PC-3 (cell line): ENCODE results near the gene PPP1R2C. TPM values are rescaled to one million over a fixed set of nuclear protein-coding genes. Genes with fewer than 3 reads are reported as not detected.

ENCODE experiments used
- ATAC-seq: fragments of 200-7000 bp; cut with Tn5 transposase; 2 replicates; pipeline ENCODE4 v1.9.1; 2020; ENCODE audit warnings: mild to moderate bottlenecking, moderate library complexity
- Bru-seq: library from RNA; stranded (reverse); fragments of 400-500 nt; gene quantifications from one replicate; lab custom pipeline; 2021; lab: Mats Ljungman, UMichigan
- BruChase-seq, 2 experiments: library from RNA; stranded (reverse); fragments of 400-500 nt; gene quantifications; one replicate each; lab custom pipeline; 2021; lab: Mats Ljungman, UMichigan
- BruUV-seq: library from RNA; stranded (reverse); fragments of 400-500 nt; replicated peaks from 2 replicates; lab custom pipeline; 2021; lab: Mats Ljungman, UMichigan
- CTCF ChIA-PET: fragments of 300-600 bp; sonication (Branson Sonifier 250); formaldehyde crosslinking; loops from one replicate; lab custom pipeline; 2022; ENCODE audit warnings: antibody characterized with exemption; lab: Charles Lee
- POLR2A ChIA-PET: fragments of 300-600 bp; sonication (Branson Sonifier 250); formaldehyde crosslinking; loops from one replicate; lab custom pipeline; 2022; ENCODE audit warnings: antibody characterized with exemption; ENCODE audit not compliant: unreplicated experiment; lab: Charles Lee
- DNase-seq: peaks from one replicate; pipeline ENCODE4 v3.0.0-alpha.2; 2015
- H2AFZ ChIP-seq: fragments of 300-600 bp; sonication (generic); 2 replicates; pipeline ENCODE4 v1.6.0; 2016; ENCODE audit warnings: antibody characterized with exemption, low read length
- H3F3A ChIP-seq: fragments of 300-600 bp; sonication (generic); one replicate; pipeline ENCODE4 v1.6.0; 2017; ENCODE audit warnings: antibody characterized with exemption, low read length, control low read depth, mild to moderate bottlenecking; ENCODE audit not compliant: unreplicated experiment
- H3K27ac ChIP-seq: fragments of 300-600 bp; sonication (generic); 2 replicates; pipeline ENCODE4 v1.5.1; 2016; ENCODE audit warnings: mild to moderate bottlenecking, low read length
- H3K27me3 ChIP-seq: fragments of 300-600 bp; sonication (generic); 2 replicates; pipeline ENCODE4 v1.6.1; 2016; ENCODE audit warnings: low read length, mixed read lengths
- H3K36me3 ChIP-seq: fragments of 300-600 bp; sonication (generic); 2 replicates; pipeline ENCODE4 v1.6.1; 2016; ENCODE audit warnings: low read depth, mixed run types, low read length, mixed read lengths
- H3K4me1 ChIP-seq: fragments of 300-600 bp; sonication (generic); 2 replicates; pipeline ENCODE4 v1.5.1; 2016; ENCODE audit warnings: low read length; ENCODE audit not compliant: insufficient read depth
- H3K4me2 ChIP-seq: fragments of 300-600 bp; sonication (generic); 2 replicates; pipeline ENCODE4 v1.6.0; 2016; ENCODE audit warnings: low read length
- H3K4me3 ChIP-seq: fragments of 300-600 bp; sonication (generic); 2 replicates; pipeline ENCODE4 v1.5.1; 2016; ENCODE audit warnings: mild to moderate bottlenecking, low read length, mixed read lengths
- H3K79me2 ChIP-seq: fragments of 300-600 bp; sonication (generic); 2 replicates; pipeline ENCODE4 v1.6.1; 2017; ENCODE audit warnings: low read length, mixed read lengths
- H3K9ac ChIP-seq: fragments of 300-600 bp; sonication (generic); 2 replicates; pipeline ENCODE4 v1.6.0; 2016; ENCODE audit warnings: mild to moderate bottlenecking, low read length
- H3K9me2 ChIP-seq: fragments of 300-600 bp; sonication (generic); replicated peaks from 2 replicates; pipeline ENCODE4 v1.6.1; 2016; ENCODE audit warnings: mixed run types, low read length, mixed read lengths
- H3K9me3 ChIP-seq: fragments of 300-600 bp; sonication (generic); 2 replicates; pipeline ENCODE4 v1.6.1; 2016; ENCODE audit warnings: low read length, mixed read lengths
- H4K20me1 ChIP-seq: fragments of 300-600 bp; sonication (generic); 2 replicates; pipeline ENCODE4 v1.6.1; 2016; ENCODE audit warnings: low read length, mixed read lengths
- EZH2 ChIP-seq: fragments of 300-600 bp; sonication (generic); IDR thresholded peaks from one replicate; pipeline ENCODE4 v1.6.1; 2017; ENCODE audit warnings: antibody characterized with exemption, mild to moderate bottlenecking, low read length; ENCODE audit not compliant: unreplicated experiment
- EZH2phosphoT487 ChIP-seq: fragments of 300-600 bp; sonication (generic); IDR thresholded peaks from 2 replicates; pipeline ENCODE4 v1.6.1; 2018; ENCODE audit warnings: mild to moderate bottlenecking, antibody characterized with exemption, low read length, borderline replicate concordance
- intact Hi-C: fragments of 100-400 bp; cut with micrococcal nuclease; formaldehyde crosslinking; loops from 2 replicates; pipeline ENCODE4 v1.9.0; 2023
- long read RNA-seq: library from polyadenylated mRNA; unstranded; transcript quantifications from one replicate; pipeline ENCODE4 v2.0.0, GENCODE V29; 2021; ENCODE audit not compliant: unreplicated experiment
- total RNA-seq: library from RNA; depleted of rRNA; stranded (reverse); fragments of >200 nt; gene quantifications from 2 replicates; pipeline ENCODE4 v1.2.3, GENCODE V29; 2014; rRNA removed
- TF ChIP-seq, protein P1 (sequence below): fragments of 300-600 bp; sonication (generic); conservative IDR thresholded peaks from 2 replicates; pipeline ENCODE4 v1.5.1; 2017; ENCODE audit warnings: antibody characterized with exemption, low read depth, mild to moderate bottlenecking, low read length

Gene PPP1R2C
- total RNA-seq (not detected in 2 replicates), Bru-seq, nascent RNA (not detected), BruChase-seq, experiment 1, labeled RNA remaining after a 6-hour chase (not detected), BruChase-seq, experiment 2, labeled RNA remaining after a 2-hour chase (not detected)
- long read RNA-seq: 0 reads

DNA sequence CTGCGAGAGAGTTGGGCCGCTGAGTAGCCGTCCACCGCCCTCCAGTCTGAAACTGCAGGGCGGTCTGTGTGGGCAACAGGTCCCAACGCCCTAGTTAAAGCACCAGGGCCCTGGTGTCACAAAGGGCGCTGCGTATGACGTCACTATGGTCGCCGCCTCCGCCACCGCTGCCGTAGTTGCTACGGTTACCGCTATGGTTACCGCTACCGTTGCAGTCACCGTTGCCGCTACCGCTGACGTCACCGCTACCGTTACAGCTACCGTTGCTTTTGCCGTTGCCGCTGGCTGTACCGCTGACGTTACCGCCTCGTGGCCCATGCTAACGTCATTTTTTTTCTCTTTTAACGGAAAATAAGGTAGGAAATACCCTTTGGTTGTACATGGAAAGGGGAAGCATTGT lies at the start of gene PPP1R2C:
Gene PPP1R2C, minus strand, starts transcription at position 68 of the 400 bp plus-strand sequence. CDS start 84 bp downstream, outside the sequence.
- H4K20me1 ChIP-seq: no peaks in the 10 kb centered on the region
- no peaks in the 10 kb centered on the region for H3K4me1 ChIP-seq
- DNase-seq (no peak), ATAC-seq (no peak)
- TF ChIP-seq EZH2 (no peak), EZH2phosphoT487 (no peak)
- TF ChIP-seq, protein P1, sequence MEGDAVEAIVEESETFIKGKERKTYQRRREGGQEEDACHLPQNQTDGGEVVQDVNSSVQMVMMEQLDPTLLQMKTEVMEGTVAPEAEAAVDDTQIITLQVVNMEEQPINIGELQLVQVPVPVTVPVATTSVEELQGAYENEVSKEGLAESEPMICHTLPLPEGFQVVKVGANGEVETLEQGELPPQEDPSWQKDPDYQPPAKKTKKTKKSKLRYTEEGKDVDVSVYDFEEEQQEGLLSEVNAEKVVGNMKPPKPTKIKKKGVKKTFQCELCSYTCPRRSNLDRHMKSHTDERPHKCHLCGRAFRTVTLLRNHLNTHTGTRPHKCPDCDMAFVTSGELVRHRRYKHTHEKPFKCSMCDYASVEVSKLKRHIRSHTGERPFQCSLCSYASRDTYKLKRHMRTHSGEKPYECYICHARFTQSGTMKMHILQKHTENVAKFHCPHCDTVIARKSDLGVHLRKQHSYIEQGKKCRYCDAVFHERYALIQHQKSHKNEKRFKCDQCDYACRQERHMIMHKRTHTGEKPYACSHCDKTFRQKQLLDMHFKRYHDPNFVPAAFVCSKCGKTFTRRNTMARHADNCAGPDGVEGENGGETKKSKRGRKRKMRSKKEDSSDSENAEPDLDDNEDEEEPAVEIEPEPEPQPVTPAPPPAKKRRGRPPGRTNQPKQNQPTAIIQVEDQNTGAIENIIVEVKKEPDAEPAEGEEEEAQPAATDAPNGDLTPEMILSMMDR: no peak
- no peaks in the 10 kb centered on the region for H3F3A ChIP-seq
- intact Hi-C loops: no loop called here
- H3K36me3 ChIP-seq: no peaks in the 10 kb centered on the region
- no TSS peak for BruUV-seq
- no peak within 1 kb of the TSS for H3K4me2 ChIP-seq
- H3K79me2 ChIP-seq: no peaks in the 10 kb centered on the region
- no peak within 1 kb of the TSS for H3K27ac ChIP-seq
- POLR2A ChIA-PET: no interaction called here
- no peaks in the 10 kb centered on the region for H3K9me3 ChIP-seq
- no peak within 1 kb of the TSS for H2AFZ ChIP-seq
- no peaks in the 10 kb centered on the region for H3K9me2 ChIP-seq
- no peaks in the 10 kb centered on the region for H3K27me3 ChIP-seq
- no peak within 1 kb of the TSS for H3K9ac ChIP-seq
- no peak within 1 kb of the TSS for H3K4me3 ChIP-seq
- CTCF ChIA-PET: no interaction called here

DNA sequence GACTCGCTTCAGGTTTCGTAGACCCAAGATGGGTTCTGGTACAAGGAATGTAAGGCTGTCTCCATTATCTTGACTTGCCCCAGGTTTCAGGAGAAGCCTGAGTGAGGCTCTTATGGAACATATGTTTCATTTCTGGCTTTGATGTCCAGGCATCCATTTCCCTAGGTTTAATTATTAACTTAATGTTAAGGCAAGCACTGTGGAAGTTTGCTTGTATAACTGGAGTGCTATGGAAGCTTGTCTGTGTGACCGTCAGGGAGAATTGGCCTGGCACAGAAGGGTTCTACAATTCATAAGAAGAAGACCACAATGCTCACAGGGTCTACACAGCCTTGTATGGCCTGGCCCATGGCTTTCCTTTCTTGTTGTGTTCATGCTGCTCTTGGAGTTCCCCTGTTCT lies 47.2 kb upstream of the PPP1R2C start:
- Histone ChIP-seq H4K20me1 (no peaks in the 10 kb centered on the region), H3K27me3 (no peaks in the 10 kb centered on the region), H3K27ac (no peak overlapping the region), H3F3A (no peaks in the 10 kb centered on the region), H3K4me2 (no peak overlapping the region), H3K9ac (no peak overlapping the region), H3K36me3 (no peaks in the 10 kb centered on the region), H3K9me2 (no peaks in the 10 kb centered on the region), H3K79me2 (no peaks in the 10 kb centered on the region), H2AFZ (no peak overlapping the region), H3K4me1 (no peaks in the 10 kb centered on the region), H3K4me3 (no peak overlapping the region), H3K9me3 (no peaks in the 10 kb centered on the region)
- CTCF ChIA-PET: no interaction called here
- DNase-seq (no peak), ATAC-seq (no peak)
- BruUV-seq: no TSS peak
- TF ChIP-seq, protein P1: no peak
- TF ChIP-seq EZH2phosphoT487: no peak
- no peak for TF ChIP-seq EZH2
- POLR2A ChIA-PET: no interaction called here
- intact Hi-C loops: no loop called here

DNA sequence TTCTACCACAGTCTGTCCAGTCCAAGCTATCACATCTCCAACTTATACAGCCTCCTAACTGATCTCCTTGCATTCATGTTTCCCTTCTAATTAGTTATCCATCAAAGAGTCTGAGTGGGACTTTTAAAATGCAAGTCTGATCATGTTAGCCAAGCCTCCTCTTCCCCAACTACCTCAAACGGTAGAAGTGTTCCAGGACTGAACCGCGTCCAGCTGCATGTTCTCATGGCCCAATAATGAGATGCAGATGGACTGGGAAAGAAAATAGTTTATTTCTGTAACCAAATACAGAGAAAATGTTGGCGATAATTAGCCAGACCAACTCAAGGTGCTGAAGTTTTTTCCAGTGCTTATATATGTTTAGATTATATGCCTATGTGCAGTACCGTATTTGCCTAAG lies 46.6 kb upstream of the PPP1R2C start:
- H3K36me3 ChIP-seq: no peaks in the 10 kb centered on the region
- ChIA-PET POLR2A (no interaction called here), CTCF (no interaction called here)
- BruUV-seq: no TSS peak
- ATAC-seq (no peak), DNase-seq (no peak)
- intact Hi-C loops: no loop called here
- no peaks in the 10 kb centered on the region for H4K20me1 ChIP-seq
- no peak for TF ChIP-seq EZH2
- no peak for TF ChIP-seq EZH2phosphoT487
- TF ChIP-seq, protein P1: no peak
- no peaks in the 10 kb centered on the region for H3K4me1 ChIP-seq
- no peaks in the 10 kb centered on the region for H3F3A ChIP-seq
- no peaks in the 10 kb centered on the region for H3K9me3 ChIP-seq
- H3K27ac ChIP-seq: no peak overlapping the region
- no peaks in the 10 kb centered on the region for H3K79me2 ChIP-seq
- no peak overlapping the region for H2AFZ ChIP-seq
- H3K9me2 ChIP-seq: no peaks in the 10 kb centered on the region
- H3K4me3 ChIP-seq: no peak overlapping the region
- H3K4me2 ChIP-seq: no peak overlapping the region
- H3K27me3 ChIP-seq: no peaks in the 10 kb centered on the region
- no peak overlapping the region for H3K9ac ChIP-seq
